NCI-H2081 (cell line): ENCODE measurements around the gene PHACTR1.
"Not testable (repeated sequence)": the region's sequence is repeated elsewhere in the genome, so short reads cannot be mapped to it uniquely, and the experiment has no call there.

ENCODE experiments used
- DNase-seq, 2 experiments: peaks; one replicate each; lab custom pipeline; 2025; lab: John Stamatoyannopoulos, UW

The PHACTR1 gene

DNA sequence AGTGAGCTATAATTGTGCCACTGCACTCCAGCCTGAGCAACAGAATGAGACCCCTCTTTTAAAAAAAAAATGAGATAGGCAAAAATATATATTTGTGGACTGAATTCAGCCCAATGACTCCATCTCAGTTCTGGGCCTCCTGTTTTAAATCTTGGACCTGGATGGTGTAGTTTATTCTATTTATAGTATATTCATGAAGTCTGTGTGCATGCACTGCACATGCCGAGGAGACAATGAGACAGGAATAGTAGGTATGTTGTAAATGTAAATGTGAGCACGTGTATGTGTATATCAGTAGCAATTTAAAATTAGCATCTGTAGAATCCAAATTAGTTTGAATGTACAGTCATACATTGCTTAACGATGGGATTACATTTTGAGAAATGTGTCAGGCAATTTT lies 520.8 kb downstream of the PHACTR1 start:
- no peak for DNase-seq

DNA sequence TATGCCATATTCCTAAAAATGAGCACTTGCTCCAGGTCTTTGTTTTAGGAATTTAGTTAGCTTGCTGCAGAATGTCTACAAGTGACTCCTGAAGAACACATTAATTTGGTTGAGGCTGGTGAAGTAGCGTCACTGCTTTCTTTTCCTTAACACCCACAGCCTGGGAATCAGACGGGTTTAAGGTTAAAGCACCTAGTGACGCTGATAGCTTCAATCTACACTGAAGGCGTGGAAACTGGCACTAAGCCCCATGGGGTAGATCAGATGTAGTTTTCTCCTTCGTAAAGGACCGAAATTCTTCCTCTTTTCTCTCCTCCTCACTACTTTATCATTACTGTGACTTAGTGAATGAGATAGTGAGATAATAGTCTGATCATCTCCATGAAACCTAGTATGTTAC lies 521.5 kb downstream of the PHACTR1 start:
- no peak for DNase-seq

DNA sequence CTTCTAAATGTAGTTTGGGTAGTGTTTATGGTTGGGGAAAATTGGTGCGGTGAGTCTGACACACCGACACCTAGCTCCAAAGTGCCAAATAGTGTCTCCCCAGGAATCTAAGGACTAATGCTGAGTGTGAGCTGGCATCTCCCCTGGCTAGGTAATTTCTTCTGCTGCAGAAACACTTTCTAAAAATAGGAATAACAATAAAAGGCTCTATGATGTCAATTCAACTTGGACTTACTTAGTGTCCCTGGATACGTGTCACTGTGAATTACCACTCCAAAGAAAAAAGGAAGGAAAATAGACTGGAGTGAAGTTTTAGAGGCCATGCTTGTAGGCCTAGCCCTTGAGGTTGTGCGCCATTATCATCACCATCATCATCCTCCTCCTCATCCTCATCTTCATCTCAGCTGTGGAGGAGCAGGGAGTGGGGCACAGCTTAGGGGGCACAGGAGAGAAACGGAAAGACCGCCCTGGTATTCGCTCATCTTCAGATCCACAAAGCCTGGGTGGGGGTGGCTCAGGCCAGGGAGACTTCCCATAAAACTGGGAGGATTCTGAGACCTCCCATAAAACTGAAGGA lies 522.2 kb downstream of the PHACTR1 start:
- DNase-seq: no peak

DNA sequence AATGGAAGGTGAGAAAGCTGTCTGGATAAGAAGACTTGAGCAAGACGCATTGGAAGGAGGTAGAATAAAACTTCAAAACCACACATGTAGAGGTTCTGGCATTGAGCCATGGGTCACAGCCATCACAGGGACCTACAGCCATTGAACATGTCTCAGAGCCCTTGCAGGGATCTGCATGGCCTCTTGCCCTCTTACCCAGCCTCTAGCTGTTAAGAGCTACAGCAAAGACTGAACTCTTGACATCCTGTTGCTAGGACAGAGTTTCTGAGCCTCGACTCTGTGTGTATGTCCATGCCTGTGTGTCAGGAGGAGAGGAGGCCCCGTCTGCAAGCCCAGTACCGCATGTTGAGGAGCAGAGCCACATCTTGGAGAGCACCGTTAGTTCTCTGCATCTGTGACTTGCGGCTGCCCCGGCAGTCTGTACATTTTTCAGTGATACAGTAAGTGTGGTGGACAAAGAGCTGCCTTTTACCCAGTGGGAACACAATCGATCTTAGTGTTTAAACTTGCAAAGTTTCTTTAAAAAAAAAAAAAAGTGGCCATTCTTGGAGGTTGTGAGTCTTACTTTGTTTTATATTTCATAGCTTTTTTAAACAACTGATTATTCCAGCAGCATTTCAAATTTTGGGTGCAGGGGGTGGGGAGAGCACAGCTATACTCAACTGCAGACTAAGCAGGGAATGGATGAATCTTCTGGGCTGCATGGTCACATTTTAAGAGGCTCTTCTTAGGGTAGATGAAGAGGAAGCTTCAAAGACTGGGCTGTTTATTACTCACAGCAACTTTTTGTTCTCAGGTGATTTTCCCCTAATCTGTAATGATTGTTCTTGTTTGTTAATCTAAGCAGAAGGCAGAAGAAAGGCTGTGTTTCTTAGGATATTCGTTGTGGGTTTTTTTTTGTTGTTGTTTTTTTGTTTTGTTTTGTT lies 523.2 kb downstream of the PHACTR1 start:
- no peak for DNase-seq

DNA sequence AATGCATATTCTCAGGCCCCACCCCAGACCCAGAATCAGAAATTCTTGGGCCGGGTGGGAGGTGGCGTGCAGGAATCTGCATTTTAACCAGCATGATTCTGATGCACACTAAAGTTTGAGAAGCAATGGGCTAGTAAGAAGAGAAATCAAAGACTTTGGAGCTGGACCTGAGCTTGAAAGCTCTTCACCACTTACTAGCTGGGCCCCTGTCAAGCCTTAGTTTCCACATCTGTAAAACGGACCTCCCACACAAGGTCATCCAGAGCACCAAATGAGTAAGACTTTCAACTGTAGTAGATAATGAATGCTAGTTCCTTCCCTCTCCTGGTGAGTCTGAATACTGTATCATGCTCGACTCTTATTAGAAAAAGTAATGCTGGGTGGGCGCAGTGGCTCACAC lies 524.8 kb downstream of the PHACTR1 start:
- DNase-seq: no peak

DNA sequence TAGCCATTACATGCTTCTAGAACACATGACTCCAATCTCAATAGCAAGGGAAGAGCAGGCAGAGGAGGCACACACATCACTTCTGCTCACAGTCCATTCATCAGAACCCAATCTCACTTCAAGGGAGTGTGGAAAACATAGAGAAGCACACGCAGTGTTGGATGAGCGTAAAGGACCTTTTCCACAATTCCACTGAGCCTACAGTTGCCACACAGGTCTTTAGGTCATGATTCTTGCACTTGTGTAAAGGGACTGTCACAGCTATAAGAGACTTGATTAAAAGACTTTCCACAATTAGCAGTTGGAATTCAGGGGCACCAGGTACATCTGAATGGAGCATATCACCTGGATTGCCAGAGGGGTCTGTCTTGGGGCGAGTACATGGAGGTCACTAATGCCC lies 525.6 kb downstream of the PHACTR1 start:
- DNase-seq: no peak

DNA sequence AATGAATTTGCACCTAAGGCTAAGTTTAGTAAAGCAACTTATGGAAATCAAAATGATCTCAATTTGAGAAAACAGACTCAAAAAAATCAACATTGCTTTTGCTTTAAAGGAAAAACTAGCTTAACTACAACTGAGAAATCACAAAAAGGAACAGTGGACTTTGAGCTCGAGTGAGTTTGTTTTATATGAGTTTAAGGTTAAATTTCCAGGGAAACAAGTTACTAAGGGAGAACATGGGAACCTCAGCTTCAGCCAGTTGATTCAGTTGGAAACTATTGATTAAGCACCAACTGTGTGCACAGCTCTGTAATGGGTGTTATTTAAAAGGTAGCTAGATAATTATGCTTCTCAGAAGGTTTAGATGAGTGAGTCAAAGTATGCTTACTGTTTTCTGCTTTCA lies 526.0 kb downstream of the PHACTR1 start:
- DNase-seq: no peak

DNA sequence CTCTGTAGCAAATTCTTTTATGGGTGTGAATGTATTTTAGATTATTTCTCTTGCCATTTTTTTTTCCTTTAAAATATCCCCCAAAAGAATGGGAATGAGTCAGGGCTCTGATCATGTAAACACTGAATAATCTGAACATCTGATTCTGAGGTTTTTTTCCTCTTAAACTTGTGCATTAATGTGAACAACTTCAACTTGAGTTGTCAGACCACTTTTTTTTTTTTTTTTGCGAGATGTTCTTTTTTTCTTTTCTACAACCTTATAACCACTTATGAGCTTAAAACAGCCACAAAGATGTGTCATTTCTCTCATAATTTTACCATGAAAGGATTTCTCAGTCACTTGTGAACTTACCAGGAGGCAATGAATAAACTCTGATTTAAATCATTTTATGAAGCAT lies 526.5 kb downstream of the PHACTR1 start:
- no peak for DNase-seq

DNA sequence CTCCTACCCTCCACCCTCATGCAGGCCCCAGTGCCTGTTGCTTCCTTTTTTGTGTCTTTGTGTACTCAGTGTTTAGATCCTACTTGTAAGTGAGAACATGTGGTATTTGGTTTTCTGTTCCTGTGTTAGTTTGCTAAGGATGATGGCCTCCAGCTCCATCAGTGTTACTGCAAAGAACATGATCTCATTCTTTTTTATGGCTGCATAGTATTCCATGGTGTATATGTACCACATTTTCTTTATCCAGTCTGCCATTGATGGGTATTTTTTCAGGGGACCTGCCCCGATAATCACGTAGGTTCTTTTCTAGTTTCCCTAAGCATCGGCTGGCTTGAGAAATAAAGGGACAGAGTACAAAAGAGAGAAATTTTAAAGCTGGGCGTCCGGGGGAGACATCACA lies 527.2 kb downstream of the PHACTR1 start:
- not testable (repeated sequence) for DNase-seq

DNA sequence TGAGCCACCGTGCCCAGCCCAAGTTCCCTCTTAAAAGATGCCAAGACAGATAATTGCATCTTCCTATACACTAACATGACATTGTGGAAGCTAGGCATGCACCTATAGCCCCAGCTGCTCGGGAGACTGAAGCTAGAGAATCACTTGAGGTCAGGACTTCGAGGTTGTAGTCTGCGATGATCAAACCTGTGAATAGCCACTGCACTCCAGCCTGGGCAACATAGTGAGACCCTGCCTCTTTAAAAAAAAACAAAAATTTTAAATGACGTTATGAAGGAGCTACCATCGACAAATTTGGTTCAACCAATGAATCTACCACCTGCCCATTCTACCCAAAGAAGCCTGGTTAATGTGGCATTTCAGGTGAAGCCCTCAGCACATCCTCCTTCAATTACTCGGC lies 531.1 kb downstream of the PHACTR1 start:
- DNase-seq: no peak

DNA sequence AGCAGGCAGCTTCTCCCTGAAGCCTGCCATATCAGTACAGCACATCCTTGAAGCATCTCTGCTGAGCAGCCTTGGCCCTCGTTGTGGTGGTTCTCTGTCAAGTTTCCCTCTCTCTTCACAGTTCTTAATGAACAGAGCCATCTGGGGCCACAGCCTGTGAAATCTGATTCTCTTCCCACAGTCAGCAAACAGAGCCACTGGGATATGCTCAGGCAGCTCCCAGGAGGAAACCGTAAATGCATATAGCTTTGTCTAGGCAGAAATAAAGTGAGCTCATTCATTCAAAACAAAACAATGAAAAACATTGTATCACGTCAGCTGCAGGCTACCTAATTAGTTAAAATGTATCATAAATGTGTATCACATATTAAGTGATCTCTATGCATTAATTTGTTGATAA lies 531.5 kb downstream of the PHACTR1 start:
- peak; percentile 68 to 77 for DNase-seq

DNA sequence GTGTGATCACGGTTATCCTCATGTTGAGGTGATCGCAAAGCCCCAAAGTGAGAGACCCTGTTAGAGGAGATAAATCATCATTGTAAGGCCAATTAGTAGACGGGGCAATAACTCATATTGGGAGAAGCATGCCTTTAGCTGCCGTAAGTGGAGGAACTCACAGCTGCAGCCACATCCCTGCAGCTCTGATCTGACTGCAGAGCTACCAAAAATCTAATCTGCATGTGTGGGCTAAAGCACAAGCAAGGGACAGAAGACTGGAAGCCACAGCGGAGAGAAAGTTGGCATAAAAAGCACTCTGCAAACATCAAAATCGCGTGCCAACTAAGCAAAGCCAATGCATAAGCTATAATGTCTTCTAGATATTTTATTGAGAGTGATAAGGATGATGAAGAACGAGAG lies 532.0 kb downstream of the PHACTR1 start:
- peak in 1 of 2 experiments; percentile 22 for DNase-seq

DNA sequence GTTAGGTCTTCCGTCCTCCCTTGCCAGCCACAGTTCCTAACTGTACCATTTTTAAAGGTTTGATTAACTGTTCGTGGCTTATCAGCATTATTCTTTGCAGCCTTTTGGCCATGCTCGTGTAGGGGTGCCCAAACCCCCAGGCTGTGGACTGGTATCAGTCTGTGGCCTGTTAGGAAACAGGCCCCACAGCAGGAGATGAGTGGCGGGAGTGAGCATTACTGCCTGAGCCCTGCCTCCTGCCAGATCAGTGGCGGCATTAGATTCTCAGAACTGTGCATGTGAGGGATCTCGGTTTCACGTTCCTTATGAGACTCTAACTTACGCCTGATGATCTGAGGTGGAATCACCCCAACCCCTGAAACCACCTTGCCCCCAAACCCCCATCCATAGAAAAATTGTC lies 532.4 kb downstream of the PHACTR1 start:
- no peak for DNase-seq

DNA sequence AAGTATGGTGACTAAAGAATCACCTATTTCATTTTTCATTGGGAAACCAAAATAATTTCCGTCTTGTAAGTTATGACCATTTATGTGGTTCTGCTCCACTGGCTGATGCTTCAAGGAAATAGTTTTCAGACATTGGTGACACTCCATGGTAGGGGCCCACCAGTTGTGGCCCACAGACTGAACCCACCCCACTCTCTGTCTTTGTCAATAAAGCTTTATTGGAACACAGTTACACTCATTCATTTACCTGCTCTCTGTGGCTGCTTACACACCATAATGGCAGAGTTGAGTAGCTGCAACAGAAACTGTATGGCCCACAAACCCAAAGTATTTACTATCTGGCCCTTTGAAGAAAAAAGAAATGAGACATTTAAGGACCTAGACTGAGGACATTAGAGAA lies 533.2 kb downstream of the PHACTR1 start:
- DNase-seq: no peak

DNA sequence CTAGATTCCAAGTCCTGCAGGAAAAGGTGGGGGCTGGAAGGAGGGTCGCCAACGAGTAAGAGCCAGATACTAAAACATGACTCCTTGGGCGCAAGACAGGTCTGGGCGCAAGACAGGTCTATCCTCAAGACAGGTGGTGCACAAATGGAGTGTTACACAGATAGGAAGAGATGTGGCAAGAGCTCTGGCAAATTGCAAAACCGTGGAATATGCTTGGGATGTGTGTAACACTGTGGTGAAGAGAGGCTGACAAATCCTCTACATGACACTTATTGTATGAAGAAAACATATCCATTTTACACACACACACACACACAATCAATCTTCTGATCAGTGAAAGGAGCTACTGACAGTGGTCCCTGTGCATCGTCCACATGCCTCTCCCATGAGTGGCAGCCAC lies 534.1 kb downstream of the PHACTR1 start:
- DNase-seq: no peak

DNA sequence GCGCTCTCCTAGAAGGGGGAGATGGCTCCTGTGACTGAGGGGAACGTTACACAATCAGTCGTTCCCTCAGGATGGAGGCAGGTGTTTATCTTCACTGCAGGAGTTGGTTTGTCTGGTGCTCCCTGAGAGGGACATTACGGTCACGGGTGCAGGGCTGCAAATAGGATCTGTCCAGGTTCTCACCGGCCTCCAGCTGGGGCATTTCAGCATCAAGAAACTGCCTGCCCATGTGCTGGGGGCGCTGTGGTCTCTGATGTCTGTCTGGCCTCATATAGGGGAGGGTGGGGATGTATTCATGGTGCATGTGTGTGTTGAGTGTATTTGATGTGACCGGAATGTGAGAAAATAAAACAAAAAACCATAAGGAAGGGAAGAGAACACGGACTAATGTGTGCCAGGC lies 534.7 kb downstream of the PHACTR1 start:
- peak in 1 of 2 experiments; percentile 36 for DNase-seq

DNA sequence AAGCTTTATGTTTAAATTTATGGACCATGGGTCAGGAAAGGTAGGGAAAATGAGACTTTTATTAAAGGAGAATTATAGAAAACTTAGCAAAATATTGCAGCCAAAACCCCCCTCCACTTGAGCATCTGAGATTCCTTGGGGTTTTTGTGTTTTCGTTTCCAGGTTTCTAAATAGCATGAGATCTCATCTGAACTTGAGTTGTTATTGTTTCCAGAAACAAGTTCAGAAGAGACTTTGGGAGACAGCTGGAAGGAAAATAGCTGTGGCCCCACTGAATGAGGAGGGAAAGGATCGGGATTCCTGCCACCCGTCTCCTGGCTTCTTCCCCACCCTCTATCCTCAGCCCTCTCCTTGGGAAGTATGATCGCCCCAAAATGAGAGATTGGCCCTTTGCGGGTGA lies 536.2 kb downstream of the PHACTR1 start:
- no peak for DNase-seq

DNA sequence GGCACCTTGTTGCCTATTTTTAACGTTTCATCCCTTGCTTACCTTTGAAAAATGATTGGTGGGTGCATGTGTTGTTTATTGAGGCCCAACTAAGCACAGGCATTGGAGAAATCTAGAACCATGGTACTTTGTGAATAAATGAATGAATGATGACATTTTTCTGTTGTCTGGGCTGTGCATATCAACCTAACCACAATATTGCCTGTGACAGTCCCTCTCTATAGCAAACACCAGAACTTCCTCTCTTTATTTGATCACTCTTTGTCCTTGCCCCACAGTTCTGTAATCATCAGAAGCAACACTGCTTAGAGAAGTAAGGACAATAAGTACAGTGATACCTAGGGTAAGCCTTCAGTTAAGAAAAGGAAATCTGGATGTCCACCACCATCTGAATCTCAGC lies 536.7 kb downstream of the PHACTR1 start:
- DNase-seq: no peak

DNA sequence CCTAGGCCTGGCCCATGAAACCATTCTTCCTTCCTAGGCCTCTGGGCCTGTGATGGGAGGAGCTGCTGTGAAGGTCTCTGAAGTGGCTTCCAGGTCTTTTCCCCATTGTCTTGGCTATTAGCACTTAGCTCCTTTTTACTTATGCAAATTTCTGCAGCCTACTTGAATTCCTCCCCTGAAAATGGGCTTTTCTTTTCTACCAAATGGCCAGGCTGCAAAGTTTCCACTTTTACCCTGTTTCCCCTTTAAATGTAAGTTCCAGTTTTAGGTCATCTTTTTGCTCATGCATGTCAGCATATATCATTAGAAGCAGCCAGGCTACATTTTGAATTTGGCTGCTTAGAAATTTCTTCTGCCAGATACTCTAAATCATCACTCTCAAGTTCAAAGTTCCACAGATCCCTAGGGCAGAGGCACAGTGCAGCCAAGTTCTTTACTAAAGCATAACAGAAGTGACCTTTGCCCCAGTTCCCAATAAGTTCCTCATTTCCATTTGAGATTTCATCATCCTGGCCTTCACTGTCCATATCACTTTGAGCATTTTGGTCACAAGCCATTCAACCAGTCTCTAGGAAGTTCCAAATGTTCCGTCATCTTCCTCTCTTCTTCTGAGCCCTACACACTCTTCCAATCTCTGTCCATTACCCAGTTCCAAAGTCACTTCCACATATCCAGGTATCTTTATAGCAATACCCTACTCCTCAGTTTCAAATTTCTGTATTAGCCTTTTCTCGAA lies 539.9 kb downstream of the PHACTR1 start:
- no peak for DNase-seq

DNA sequence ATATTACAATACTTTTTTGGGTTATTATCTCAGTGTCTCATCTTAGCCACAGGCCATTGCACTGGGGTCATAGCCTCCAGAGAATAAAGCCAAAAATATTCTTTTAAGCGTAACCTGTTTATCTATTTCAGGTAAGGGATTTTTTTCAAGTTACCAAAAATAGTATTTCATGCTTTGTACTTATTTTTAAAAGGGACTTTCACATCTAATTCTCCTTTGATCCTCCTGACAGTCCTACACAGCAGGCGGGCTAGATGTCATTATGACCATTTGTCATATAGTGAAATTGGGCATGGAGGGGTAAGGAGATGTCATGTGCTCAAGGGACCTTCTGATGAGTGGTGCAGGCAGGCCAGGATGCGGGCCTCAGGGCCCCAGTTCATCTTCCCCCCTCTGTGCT lies 542.8 kb downstream of the PHACTR1 start:
- no peak for DNase-seq

DNA sequence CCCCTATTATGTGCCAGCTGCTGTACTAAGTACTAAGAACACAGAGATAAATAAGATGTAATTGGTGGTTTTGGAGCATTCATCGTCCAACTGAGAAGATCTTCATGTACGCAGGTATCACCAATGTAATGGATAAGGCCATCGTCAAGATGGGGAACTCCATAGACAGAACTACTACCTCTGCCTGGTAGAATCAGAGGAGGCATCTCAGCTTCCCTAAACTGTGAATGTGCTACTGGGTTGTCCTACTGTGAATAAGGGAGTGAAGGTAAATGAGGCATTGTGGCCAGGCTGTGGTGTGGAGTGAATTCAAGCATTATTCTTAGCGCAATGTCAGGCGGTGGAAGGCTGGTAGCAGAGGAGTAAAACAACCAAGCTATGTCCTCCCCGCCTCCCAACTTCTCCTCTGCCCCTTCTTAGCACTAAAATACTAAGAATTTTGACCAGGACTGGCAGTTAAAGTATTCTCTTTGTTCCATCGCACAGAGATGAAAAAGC lies 543.6 kb downstream of the PHACTR1 start:
- no peak for DNase-seq

DNA sequence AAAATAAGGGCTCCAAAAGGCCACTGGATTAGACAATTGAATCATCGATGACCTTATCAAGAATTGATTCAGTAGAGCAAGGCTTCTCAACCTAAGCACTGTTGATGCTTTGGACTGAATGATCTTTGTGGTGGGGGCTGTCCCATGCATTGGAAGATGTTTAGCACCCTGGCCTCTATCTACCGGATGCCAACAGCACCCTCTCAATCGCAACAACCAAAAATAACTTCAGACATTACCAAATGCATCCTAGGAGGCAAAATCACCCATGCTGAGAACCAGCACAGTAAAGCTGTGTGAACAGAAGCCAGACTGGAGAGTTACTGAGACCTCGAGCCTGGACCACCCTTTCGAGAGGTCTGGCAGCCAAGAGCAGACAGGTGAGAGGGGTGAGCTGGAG lies 544.3 kb downstream of the PHACTR1 start:
- DNase-seq: no peak

DNA sequence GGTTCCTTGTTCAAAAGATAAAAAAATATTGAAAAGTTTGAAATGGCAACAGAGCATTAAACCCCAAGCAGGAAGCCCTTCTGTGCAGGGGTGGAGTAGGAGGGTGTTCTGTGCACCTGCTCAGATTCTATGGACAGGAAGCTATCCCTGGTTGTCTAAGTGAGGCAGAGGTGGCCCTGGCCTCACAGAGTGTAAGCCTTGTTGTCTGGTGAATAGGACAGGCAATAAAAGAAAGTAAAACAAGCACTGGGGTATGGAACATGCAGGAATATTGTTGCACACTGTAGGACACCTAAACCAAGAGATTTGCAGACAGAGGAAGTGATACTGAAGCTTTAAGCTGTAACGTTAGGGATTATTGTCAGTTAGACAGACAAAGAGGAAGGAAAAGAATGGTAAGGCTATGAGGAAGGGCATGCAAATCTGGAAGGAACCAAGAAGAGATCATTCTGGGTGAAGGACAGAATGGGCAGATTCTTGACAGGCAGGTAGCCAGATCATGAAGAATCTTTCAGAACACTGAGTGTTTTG lies 545.0 kb downstream of the PHACTR1 start:
- DNase-seq: no peak
